RKO (cell line): ENCODE measurements around the gene EXOC3.

Experiments used
- DNase-seq: peaks from one replicate; pipeline ENCODE4 v3.0.0-alpha.2; 2016; ENCODE audit warnings: low spot score

Gene EXOC3

DNA sequence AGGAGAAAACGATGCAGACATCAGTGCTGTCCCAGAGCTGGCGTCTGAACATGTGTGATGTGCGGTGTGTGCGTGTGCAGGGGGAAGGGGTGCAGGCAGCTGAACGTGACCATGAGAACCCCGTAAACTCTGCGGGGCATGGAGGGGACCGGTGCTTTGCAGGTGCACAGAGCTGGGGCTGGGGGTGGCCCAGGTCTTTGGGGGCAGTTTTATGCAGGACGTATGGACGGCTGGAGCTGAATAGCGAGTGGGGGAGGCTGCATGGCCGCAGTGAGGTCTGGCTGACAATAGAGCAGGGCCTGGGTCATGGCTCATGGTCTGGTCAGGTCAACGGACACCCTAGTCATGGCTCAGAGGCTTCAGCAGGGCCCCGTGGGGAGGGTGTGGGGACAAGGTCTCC is 3.3 kb upstream of the EXOC3 start:
- DNase-seq, result no peak

DNA sequence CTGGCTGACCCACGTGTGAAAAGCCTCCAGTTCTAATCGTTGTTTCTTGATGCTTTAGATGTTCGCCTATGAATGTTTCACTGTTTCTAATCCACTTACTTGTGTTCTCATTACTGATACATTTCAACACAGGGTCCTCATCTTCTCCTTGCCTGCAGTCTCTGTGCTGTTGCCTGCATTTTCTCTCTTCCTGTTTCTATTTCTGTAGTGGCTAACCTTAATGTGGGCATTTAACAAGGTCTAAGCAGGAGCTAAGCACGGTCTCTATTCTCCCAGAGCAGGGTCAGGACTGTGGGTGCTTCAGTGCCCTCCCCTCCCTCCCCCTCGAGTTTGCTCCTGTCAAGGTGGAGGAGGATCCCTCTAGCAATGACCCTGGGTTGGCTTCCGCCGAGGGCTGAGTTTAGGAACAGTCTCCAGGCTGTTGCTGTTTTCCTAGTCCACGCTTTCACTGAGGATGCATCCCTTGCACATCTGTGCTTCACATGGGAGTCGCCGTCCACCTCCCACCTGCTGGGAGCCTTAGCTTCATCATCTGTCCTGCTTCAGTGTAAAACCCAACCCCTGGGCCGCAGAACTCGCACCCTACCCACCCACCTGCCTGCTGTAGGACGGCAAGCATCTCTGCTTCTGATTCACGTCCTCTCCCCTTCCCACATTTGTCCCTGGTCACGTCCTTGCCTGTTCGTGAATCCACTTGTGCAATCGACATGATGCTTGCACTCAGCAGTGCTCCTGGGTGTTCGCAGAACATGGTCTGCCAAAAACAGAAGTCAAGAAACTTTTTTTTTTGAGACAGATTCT is 2.4 kb upstream of the EXOC3 start:
- no peak for DNase-seq

DNA sequence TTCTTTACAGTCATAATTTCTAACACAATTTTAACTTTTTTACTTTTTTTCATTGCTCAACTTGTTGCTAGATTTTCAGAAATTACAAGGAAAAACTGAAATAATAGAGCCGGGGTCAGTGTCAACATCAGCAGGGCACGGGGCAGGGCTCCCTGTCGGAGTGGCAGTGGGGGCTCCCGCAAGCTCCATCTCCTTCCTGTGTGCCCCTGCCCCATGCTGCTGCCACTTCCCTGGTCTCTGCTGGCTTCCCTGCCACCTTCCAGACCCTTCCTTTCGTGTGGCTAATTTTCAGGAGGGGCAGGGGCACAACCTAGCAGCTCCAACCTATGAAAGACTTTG is 1.0 kb upstream of the EXOC3 start:
- no peak for DNase-seq

DNA sequence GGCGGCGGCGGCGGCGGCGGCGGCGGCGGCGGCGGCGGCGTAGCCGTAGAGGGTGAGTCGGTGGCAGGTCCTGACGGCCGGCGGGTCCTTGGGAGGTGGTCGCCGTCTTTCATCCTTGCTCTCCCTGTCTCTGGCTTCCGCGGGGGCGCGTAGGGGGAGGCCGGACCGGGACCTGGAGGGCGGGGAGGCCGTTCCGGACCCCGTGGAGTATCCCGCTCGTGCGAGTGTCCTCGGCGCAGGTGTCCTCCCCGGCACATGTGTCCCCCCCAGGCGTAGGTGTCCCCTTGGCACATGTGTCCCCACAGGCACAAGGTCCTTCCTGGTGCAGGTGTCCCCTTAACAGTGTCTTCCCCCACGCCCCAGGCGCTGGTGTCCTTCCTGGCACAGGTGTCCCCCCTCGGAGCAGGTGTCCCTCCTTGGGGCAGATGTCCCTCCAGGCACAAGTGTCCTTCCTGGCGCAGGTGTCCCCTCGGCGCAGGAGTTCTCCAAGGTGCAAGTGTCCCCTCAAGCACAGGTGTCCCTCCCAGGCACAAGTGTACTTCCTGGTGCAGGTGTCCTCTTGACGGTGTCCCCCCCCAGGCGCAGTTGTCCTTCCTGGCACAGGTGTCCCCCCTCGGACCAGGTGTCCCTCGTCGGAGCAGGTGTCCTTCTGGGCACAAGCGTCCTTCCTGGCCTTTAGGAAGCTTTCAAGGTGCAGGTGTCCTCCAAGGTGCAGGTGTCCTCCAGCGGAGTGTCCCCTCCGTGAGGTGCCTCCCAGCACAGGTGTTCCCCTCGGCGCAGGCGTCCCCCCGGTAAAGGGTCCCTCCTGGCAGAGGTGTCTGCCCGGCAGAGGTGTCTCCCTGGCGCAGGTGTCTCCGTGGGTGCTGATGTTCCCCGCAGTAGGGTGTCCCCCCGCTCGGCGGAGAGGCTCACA is 519 bp downstream of the EXOC3 start:
- DNase-seq, result peak; percentile 34

DNA sequence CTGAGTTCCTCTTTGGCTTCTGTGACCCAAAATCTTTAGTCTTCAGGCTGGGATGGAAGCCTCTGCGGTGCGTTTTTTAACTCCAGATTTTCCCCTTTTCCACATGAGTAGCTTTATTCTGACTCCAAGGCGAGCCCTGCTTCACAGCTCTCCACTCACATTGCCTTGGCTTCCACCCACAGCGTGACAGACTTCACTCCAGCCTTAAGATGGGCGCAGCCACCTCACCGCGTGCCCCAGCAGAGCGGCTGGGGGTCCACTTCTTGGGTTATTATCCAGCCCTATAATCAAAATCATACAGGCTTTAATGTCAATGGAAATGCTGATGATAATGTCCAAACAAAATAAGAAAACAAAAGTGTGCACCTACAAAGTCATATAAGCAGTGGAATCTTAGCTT is 1.2 kb downstream of the EXOC3 start:
- DNase-seq, result no peak

DNA sequence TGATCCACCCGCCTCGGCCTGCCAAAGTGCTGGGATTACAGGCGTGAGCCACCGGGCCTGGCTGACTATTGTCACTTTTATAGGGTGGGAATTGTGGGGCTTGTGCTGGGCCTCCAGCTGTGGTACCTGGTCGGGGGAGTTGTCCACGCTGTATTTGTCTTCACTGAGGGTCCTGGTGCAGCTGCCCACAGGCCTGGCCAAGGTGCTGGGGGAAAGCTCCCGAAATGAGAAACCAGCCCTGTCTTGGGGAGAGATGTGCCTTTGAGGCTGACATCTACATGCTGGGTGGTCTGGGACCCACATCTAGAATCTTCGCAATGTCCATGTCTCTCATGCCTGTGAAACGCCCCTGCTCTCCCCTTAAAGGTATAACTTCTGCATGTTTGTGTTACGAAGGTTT is 2.6 kb downstream of the EXOC3 start:
- DNase-seq, result no peak

DNA sequence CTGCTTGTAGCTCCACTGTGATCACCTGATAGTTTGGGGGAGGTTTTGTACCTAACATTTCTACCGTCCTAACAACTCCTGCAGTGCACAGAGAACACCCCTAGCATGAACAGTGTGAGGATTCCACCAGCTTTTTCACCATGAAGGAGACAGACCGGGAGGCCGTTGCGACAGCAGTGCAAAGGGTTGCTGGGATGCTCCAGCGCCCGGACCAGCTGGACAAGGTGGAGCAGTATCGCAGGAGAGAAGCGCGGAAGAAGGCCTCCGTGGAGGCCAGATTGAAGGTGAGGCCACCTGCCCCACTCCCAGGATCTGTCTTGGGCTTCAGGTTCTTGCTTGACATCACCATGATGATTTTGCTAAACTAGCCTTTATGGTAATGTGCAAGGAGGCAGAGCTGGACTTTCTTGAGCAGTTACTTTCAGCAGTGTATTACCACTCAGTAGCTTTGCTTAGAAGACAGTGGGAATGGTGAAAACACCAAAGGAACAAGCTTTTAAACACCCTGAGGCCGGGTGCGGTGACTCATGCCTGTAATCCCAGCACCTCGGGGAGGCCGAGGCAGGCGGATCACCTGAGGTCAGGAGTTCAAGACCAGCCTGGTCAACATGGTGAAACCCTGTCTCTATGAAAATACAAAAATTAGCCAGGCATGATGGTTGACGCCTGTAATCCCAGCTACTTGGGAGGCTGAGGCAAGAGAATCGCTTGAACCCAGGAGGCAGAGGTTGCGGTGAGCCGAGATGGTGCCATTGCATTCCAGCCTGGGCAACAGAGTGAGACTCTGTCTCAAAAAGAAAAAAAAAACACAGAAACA is 3.3 kb downstream of the EXOC3 start:
- no peak for DNase-seq

DNA sequence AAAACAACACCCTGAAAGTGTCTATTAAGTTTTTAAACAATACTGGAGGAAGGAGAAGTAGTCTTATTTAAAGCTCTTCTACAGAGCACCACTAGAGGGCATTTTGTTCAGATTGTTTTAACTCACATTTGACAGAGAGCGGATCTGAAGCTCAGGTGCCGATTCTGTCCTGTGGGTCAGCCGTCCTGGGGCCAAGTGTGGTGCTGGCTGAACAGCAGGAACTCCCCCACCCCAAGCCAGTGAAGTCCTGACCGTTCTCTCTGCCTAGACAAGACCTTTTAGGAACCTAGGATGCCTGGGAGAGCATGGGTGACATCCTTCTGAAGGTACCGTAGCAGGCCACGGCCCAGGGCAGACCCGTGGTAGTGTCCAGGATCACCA is 3.9 kb downstream of the EXOC3 start:
- peak; percentile 75 for DNase-seq

DNA sequence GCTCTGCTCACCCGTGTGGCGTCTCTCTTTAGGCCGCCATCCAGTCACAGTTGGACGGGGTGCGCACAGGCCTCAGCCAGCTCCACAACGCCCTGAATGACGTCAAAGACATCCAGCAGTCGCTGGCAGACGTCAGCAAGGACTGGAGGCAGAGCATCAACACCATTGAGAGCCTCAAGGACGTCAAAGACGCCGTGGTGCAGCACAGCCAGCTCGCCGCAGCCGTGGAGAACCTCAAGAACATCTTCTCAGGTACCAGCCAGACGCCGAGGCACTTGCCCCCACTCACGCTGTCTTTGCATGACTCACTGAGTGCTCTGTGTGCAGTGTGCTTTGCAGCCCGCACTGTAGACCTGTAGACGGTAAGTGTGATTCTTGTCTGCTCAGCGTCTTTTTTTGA is 4.5 kb downstream of the EXOC3 start:
- no peak for DNase-seq

DNA sequence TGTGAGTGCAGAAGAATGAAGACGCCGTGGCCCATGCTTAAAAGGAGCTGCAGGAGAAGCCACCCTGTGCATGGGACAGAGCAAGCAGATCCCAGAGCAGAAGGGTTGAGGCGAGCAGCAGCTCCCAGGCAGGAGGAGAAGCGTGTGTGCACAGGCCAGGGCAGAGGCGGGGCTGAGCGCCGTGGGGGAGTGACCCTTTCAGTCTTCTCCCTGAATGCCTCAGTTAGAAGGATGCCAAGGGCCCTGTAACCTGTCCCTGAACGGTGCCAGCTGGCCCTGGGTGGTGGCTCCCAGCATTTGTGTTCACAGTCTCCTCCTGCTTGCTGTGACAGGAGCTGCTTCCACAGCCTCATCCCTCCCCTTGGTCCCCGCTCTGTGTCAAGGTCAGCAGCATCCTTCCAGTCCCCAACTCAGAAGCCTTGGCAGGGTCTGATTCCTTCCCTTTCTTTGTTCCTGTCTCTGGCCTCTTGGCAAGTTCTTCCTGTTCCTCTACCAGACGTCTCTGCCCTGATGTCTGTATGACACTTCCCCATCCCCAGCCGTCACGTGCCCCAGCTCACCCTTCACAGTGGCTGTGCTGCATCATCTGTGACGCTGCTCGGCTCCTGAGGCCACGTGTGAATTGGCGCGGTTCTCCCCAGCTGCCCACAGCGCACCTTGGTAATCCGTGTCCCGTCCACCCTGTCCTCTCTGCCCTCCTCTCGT is 5.2 kb downstream of the EXOC3 start:
- DNase-seq, result no peak

DNA sequence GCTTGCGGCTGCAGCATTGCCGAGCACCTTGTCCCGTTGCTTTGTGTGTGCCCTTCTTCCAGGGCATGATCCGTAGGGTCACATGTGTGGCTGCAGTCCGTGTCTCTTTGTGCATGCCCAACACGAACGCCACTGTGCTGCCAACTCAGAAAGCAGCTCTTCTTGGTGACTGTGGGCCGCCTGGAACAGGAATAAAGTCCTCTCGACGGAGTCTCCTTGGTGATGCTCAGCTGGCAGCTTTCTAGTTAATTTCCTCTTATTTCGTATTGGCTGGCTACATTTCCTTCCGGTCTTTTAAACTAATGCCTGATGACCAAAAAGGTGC is 5.8 kb downstream of the EXOC3 start:
- no peak for DNase-seq

DNA sequence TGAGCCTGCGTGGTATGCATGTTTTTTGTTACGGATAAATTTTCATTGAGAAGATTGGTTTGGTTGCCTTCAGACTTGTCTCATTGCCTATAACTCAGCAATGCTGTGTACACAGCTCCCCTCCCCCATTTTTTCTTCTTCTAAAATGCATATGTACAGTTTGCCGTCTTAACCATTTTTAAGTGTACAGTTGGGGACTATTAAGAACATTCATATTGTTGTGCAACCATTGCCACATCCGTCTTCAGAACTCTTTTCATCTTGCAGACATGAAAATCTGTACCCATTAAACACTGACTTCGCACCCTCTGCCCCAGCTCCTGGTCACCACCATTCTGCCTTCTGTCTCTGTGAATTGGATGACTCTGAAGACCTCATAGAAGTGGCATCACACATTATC is 6.2 kb downstream of the EXOC3 start:
- DNase-seq, result no peak

DNA sequence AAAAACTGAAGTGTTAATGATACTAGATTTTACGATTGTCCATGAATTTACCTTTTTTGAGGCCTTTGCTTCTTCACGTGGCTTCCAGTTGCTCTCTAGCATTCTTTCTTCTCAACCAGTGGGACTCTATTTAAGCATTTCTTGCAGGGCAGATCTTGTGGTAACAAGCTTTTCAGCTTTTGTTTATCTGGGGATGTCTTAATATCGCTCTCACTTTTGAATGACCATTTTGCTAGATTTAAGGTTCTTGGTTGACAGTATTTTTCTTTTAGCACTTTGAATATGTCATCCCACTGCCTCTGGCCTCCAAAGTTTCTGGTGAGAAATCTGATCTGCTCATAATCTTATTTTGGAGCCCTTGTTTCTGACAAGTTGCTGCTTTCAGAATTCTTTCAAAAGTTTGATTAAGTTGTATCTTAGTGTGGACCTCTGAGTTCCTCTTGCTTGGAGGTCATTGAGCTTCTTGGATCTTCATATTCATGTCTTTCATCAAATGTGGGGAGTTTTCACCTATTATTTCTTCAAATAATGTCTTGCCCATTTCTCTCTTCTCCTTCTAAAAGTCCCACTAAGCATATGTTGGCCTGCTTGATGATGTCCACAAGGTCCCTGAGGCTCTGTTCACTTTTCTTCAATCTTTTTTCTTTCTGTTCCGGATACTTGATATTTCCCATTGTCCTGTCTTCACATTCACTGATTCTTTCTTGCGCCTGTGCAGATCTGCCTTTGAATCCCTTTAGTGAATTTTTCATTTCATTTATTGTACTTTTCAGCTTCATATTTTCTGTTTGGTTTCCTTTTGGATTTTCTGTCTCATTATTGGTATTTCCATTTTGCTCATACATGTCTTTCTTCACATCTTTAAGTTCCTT is 8.8 kb downstream of the EXOC3 start:
- no peak for DNase-seq

DNA sequence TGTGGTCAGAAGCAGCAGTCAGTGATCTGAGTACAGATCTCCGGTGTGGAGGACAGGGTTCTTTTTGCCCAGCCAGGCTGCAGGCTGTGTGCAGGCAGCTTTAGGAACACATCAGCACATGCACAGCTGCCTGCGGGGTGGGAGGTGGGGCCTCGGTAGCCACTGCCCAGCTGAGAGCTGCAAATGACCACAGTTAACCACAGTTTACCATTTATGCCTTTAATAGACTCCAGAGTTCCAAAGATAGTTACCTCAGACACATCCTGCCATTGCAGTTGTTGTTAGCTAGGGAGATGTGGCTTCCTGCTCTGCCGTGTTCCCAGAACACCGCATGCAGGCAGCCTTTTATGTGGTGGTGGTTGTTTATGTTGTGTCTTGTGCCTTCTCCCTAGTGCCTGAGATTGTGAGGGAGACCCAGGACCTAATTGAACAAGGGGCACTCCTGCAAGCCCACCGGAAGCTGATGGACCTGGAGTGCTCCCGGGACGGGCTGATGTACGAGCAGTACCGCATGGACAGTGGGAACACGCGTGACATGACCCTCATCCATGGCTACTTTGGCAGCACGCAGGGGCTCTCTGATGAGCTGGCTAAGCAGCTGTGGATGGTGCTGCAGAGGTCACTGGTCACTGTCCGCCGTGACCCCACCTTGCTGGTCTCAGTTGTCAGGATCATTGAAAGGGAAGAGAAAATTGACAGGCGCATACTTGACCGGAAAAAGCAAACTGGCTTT is 10.2 kb downstream of the EXOC3 start:
- DNase-seq, result no peak

DNA sequence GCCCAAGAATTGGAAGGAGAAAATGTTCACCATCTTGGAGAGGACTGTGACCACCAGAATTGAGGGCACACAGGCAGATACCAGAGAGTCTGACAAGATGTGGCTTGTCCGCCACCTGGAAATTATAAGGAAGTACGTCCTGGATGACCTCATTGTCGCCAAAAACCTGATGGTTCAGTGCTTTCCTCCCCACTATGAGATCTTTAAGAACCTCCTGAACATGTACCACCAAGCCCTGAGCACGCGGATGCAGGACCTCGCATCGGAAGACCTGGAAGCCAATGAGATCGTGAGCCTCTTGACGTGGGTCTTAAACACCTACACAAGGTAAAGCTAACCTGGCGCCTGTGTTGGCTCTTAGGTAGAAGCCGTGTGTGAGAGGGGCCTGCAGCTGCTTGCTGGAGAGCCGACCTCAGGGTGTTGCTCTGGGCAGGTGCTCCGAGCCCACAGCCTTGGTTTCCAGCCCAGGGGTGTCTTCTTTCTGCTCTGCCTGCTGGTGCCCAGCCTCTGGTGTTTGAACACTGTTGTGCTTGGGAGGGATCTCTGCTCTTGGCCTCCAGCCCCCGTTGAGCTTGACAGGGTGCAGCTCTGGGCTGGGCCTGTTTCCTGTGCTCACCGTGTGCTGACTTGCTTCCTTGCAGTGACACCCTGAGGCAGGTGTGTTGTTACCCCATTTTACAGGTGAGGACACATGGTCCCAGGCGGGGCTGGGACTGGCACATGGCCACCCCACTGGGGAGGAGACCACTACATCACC is 10.9 kb downstream of the EXOC3 start:
- DNase-seq, result no peak

DNA sequence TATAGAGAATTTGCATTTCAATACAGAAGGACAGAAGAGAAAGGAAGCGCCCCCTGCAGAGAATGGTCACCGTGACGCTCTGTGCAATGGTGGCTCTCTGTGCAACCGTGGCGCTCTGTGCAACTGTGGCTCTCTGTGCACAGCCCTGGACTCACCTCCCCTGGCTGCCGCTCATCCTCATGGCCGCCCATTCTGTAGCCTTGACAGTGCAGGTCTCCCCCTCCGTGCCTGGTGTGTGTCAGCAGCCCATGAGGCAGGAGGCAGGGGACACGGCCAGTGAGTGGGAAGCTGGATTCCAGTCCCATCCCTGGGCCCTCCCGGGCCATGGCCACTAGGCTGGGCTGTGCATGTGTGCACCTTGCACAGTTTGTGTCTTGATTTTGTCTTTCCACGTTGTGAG is 12.0 kb downstream of the EXOC3 start:
- DNase-seq, result no peak

DNA sequence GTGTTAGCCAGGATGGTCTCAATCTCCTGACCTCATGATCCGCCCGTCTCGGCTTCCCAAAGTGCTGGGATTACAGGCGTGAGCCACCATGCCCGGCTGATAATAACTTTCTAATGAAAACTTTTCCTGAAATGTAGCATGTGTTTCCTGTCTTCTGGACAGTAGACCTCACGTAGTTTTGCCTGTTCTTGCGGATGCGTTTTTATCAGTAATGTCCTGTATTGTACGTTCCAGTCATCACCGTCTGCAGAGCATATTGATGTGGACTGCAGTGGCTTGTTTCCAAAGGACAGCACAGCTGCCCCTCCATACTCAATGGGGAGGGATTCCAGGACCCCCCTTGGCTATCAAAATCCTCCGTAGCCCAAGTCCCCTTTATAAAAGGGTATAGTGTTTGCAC is 12.8 kb downstream of the EXOC3 start:
- DNase-seq, result no peak

DNA sequence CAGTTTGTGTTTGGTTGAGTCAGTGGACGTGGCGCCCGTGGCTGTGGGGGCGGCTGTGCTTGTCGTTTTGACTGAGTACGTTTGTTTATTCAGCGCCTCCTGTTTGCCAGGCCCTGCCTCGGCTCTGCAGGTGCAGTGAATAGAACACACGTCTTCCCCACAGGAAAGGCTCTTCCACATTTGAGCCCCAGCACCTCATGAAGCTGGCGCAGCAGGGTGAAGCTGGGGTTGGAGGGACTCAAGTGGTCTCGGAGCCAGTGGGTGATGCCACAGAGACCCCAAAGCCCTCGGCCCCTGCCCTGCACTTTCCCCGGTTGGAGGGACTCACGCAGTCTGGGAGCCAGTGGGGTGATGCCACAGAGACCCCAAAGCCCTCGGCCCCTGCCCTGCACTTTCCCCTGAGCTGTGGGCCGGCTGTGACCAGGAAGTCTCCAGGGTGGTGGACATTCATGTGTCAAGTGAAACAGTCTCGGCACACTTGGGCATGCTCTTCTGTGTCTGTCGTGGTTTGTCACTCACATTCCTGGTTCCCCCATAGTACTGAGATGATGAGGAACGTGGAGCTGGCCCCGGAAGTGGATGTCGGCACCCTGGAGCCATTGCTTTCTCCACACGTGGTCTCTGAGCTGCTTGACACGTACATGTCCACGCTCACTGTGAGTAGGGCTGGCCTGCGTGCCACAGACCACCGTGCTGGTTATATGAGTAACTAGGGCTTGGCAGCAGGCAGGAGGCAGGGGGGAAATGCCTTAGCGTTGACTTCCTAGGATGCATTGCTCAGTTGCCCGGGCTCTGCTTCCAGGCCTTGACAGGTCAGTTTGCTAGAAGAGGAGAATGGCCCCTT is 13.6 kb downstream of the EXOC3 start:
- DNase-seq, result no peak
